Ishikawa (cell line): ENCODE results near the gene TTC36.

Source experiments
- CEBPB ChIP-seq: IDR thresholded peaks from 2 replicates; pipeline ENCODE4 v1.6.1; 2012
- CREB1 ChIP-seq: IDR thresholded peaks from 2 replicates; pipeline ENCODE4 v1.6.1; 2012; ENCODE audit warnings: low read depth
- EGR1 ChIP-seq: IDR thresholded peaks from 2 replicates; pipeline ENCODE4 v1.6.1; 2012
- EP300 ChIP-seq: IDR thresholded peaks from 2 replicates; pipeline ENCODE4 v1.6.1; 2012; ENCODE audit warnings: borderline replicate concordance
- FOXM1 ChIP-seq: IDR thresholded peaks from 2 replicates; pipeline ENCODE4 v1.6.1; 2012; ENCODE audit warnings: low read depth, borderline replicate concordance
- NFIC ChIP-seq: IDR thresholded peaks from 2 replicates; pipeline ENCODE4 v1.6.1; 2012
- RAD21 ChIP-seq: IDR thresholded peaks from 2 replicates; pipeline ENCODE4 v1.6.1; 2012; ENCODE audit warnings: low read depth
- TAF1 ChIP-seq: IDR thresholded peaks from 2 replicates; pipeline ENCODE4 v1.6.1; 2012; ENCODE audit warnings: low read depth, mild to moderate bottlenecking
- TCF12 ChIP-seq: IDR thresholded peaks from 2 replicates; pipeline ENCODE4 v1.6.1; 2012; ENCODE audit warnings: low read depth
- TEAD4 ChIP-seq: IDR thresholded peaks from 2 replicates; pipeline ENCODE4 v1.6.1; 2012
- YY1 ChIP-seq: IDR thresholded peaks from 2 replicates; pipeline ENCODE4 v1.6.1; 2012; ENCODE audit warnings: low read depth
- ZBTB7A ChIP-seq: IDR thresholded peaks from 2 replicates; pipeline ENCODE4 v1.6.1; 2012; ENCODE audit warnings: low read depth
- TF ChIP-seq, protein P1 (sequence below): IDR thresholded peaks from 2 replicates; pipeline ENCODE4 v1.6.1; 2012
- TF ChIP-seq, protein P2 (sequence below): IDR thresholded peaks from 2 replicates; pipeline ENCODE4 v1.6.1; 2012
- TF ChIP-seq, protein P3 (sequence below): IDR thresholded peaks from 2 replicates; pipeline ENCODE4 v1.6.1; 2012; ENCODE audit warnings: low read depth, mild to moderate bottlenecking

TTC36 gene, protein sequence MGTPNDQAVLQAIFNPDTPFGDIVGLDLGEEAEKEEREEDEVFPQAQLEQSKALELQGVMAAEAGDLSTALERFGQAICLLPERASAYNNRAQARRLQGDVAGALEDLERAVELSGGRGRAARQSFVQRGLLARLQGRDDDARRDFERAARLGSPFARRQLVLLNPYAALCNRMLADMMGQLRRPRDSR

DNA sequence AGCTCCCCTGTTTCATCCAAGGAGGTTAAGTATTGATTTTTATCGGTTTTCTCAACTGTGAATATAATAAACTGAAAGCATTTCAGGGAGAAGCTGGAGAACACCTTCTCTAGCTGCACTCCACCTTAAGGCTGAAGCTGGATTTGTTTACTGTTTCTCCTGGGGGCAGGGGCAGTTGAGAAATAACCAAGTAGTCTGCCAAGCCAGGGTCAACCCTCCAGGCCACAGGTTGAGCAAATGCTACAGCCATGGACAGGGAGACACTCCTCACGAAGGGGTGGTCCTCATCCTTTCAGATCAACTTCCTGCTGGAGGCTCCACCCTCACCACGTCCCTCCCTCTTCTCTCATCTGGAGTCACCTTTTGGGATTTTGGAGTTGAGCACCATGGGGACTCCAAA is at the start of gene TTC36:
TSS of gene TTC36 (plus strand) at position 366 of the 400 bp plus-strand sequence. CDS start at position 387, 21 bp downstream.
- no peak for TF ChIP-seq TEAD4
- TF ChIP-seq CEBPB = no peak
- TF ChIP-seq, protein P1, sequence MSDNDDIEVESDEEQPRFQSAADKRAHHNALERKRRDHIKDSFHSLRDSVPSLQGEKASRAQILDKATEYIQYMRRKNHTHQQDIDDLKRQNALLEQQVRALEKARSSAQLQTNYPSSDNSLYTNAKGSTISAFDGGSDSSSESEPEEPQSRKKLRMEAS = no peak
- no peak for TF ChIP-seq TCF12

DNA sequence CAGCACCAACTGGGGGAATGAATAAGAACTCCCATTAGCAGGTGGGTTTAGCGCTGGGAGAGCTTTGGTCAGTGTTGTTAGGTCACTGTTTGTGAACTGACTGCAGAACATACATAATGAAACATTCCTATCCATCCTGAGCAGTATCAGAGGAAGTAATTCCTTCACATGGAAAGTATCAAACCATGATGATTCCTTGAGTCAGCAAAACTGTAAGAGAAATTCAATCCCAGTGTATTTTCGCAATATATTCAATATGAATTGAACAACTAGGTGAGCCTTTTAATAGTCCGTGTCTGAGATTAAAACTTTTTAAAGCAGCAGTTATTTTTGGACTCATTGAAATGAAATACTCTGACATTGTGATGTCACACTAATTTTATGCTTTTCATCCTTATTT is 42.9 kb upstream of the TTC36 start:
- TF ChIP-seq, protein P2, sequence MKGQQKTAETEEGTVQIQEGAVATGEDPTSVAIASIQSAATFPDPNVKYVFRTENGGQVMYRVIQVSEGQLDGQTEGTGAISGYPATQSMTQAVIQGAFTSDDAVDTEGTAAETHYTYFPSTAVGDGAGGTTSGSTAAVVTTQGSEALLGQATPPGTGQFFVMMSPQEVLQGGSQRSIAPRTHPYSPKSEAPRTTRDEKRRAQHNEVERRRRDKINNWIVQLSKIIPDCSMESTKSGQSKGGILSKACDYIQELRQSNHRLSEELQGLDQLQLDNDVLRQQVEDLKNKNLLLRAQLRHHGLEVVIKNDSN = no peak
- TF ChIP-seq, protein P1 = no peak
- TF ChIP-seq ZBTB7A = no peak

DNA sequence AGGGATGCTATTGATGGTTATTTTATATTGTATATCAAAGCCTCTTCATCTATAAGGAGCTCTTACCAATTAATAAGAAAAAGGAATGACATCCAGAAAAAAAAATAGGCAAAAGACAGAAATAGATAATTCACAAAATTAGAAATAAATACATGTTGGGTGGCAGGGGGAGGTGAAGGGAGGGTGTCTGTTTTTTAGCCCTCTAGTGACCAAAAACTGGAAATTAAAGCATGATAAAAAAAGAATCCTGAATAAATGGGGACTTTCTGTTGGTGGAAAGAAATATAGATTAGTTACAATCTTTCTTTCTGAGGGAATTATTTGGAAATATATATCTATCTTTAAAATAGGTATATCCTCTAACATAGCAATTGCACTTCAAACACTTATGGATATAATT is 42.0 kb upstream of the TTC36 start:
- TF ChIP-seq FOXM1 = no peak
- no peak for TF ChIP-seq TEAD4

DNA sequence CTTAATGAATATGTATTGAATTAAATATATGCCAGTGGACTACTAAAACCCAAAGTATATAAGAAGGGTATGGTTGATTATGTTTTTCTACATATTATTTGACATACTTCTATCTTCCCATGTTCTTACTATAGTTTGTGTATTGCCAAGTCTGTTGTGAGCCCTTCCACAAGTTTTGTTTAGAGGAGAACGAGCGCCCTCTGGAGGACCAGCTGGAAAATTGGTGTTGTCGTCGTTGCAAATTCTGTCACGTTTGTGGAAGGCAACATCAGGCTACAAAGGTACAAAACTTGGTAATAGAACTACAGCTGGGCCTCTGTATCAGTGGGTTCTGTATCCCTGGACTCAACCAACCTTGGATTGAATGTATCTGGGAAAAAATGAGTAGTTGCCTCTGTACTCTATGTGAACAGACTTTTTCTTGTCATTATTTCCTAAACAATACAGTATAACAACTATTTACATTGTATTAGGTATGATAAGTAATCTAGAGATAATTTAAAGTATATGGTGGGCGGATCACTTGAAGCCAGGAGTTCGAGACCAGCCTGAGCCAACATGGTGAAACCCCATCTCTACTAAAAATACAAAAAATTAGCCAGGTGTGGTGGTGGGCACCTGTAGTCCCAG is 38.7 kb upstream of the TTC36 start:
- no peak for TF ChIP-seq TCF12
- no peak for TF ChIP-seq NFIC
- TF ChIP-seq, protein P2 = no peak
- TF ChIP-seq EGR1 = no peak
- TF ChIP-seq, protein P3, sequence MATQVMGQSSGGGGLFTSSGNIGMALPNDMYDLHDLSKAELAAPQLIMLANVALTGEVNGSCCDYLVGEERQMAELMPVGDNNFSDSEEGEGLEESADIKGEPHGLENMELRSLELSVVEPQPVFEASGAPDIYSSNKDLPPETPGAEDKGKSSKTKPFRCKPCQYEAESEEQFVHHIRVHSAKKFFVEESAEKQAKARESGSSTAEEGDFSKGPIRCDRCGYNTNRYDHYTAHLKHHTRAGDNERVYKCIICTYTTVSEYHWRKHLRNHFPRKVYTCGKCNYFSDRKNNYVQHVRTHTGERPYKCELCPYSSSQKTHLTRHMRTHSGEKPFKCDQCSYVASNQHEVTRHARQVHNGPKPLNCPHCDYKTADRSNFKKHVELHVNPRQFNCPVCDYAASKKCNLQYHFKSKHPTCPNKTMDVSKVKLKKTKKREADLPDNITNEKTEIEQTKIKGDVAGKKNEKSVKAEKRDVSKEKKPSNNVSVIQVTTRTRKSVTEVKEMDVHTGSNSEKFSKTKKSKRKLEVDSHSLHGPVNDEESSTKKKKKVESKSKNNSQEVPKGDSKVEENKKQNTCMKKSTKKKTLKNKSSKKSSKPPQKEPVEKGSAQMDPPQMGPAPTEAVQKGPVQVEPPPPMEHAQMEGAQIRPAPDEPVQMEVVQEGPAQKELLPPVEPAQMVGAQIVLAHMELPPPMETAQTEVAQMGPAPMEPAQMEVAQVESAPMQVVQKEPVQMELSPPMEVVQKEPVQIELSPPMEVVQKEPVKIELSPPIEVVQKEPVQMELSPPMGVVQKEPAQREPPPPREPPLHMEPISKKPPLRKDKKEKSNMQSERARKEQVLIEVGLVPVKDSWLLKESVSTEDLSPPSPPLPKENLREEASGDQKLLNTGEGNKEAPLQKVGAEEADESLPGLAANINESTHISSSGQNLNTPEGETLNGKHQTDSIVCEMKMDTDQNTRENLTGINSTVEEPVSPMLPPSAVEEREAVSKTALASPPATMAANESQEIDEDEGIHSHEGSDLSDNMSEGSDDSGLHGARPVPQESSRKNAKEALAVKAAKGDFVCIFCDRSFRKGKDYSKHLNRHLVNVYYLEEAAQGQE = no peak
- peak; percentile 80 for TF ChIP-seq RAD21
- no peak for TF ChIP-seq CREB1
- TF ChIP-seq FOXM1 = no peak

DNA sequence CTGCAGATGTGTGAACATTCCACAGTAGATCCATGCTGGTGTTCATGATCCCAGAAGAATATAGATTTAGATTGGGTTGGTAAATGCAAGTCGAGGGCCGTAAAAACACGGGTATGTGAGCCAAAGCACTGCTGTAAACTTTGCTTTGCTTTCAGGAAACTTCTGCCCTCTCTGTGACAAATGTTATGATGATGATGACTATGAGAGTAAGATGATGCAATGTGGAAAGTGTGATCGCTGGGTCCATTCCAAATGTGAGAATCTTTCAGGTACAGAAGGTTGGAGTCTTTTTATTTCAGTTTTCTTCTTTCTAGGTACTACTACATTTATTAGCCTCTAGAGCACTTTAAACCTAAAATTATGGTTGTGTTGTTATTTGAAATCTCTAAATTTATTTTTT is 36.2 kb upstream of the TTC36 start:
- TF ChIP-seq, protein P3 = no peak
- TF ChIP-seq YY1 (no peak), FOXM1 (no peak), RAD21 (no peak), EGR1 (no peak), CEBPB (no peak), TAF1 (no peak), CREB1 (no peak), EP300 (no peak), TCF12 (no peak), TEAD4 (no peak), NFIC (no peak)
- TF ChIP-seq, protein P1 = no peak
- TF ChIP-seq, protein P2 = no peak

DNA sequence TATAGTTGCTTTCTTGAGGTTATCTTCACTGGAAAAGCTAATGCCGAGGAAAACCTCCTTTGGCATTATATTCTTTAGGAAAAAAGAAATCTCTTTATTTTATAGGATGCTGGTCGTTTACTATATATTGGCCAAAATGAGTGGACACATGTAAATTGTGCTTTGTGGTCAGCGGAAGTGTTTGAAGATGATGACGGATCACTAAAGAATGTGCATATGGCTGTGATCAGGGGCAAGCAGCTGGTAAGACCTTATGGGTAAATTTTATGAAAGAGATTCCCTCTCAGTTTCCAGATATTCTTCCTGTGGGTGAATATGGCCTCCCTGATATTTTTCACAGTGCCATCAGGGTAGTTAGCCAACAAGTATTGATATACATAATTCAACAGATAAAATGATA is 29.4 kb upstream of the TTC36 start:
- TF ChIP-seq NFIC = no peak
- no peak for TF ChIP-seq YY1
- no peak for TF ChIP-seq CEBPB
- TF ChIP-seq, protein P3 = no peak
- TF ChIP-seq ZBTB7A = no peak
- TF ChIP-seq EP300 = no peak
- TF ChIP-seq CREB1 = no peak
